Endothelial cell of umbilical vein (primary cell): ENCODE measurements around the gene ZMIZ2. TPM values are rescaled to one million over a fixed set of nuclear protein-coding genes. Genes with fewer than 3 reads are reported as not detected.

Source experiments
- BruUV-seq: library from RNA; stranded (reverse); fragments of 400-500 nt; replicated peaks from 2 replicates; lab custom pipeline; 2021; lab: Mats Ljungman, UMichigan
- CTCF ChIA-PET: fragments of 300-600, 350-600 bp; sonication (Branson Sonifier 250); formaldehyde crosslinking; loops from one replicate; lab custom pipeline; 2021; ENCODE audit warnings: antibody characterized with exemption, inconsistent platforms; lab: Charles Lee
- POLR2A ChIA-PET: fragments of 300-600, 350-600 bp; sonication (Branson Sonifier 250); formaldehyde crosslinking; loops from one replicate; lab custom pipeline; 2021; ENCODE audit warnings: antibody characterized with exemption, inconsistent platforms; lab: Charles Lee
- DNase-seq: peaks from one replicate; pipeline ENCODE4 v3.0.0-alpha.2; 2011; ENCODE audit warnings: low read depth, low spot score
- FAIRE-seq: peaks from 2 replicates; lab custom pipeline; 2011; peaks lifted over from hg19 to GRCh38; lab: Jason Lieb, UNC
- H2AFZ ChIP-seq: 2 replicates; pipeline ENCODE4 v1.6.0; 2012; ENCODE audit warnings: low read depth, low read length, control low read depth, inconsistent platforms
- H3K27ac ChIP-seq: 2 replicates; pipeline ENCODE4 v1.5.1; 2011; ENCODE audit warnings: low read depth, mild to moderate bottlenecking, control low read depth, low read length, moderate library complexity; ENCODE audit not compliant: insufficient read depth
- H3K27me3 ChIP-seq, 2 experiments: 2 replicates each; pipeline versions ENCODE4 v1.6.0 to v1.6.1; 2011; ENCODE audit warnings: low read length in 2 of 2, mixed read lengths in 1 of 2; ENCODE audit not compliant: control insufficient read depth in 2 of 2, insufficient read depth in 2 of 2
- H3K36me3 ChIP-seq, 2 experiments: 2 replicates in 1 of 2; 3 replicates in 1 of 2; pipeline ENCODE4 v1.5.1; 2011; ENCODE audit warnings: low read length in 2 of 2, mild to moderate bottlenecking in 1 of 2, moderate library complexity in 1 of 2; ENCODE audit not compliant: control insufficient read depth in 2 of 2, insufficient read depth in 2 of 2; ENCODE audit errors: extremely low read depth in 1 of 2
- H3K4me1 ChIP-seq: 3 replicates; pipeline ENCODE4 v1.5.1; 2011; ENCODE audit warnings: mild to moderate bottlenecking, low read length; ENCODE audit not compliant: control insufficient read depth, insufficient read depth; ENCODE audit errors: extremely low read depth
- H3K4me2 ChIP-seq: 2 replicates; pipeline ENCODE4 v1.6.1; 2011; ENCODE audit warnings: low read length, control low read depth, mixed read lengths; ENCODE audit not compliant: insufficient read depth
- H3K4me3 ChIP-seq, 3 experiments: fragments of 200-600 bp in 1 of 3; sonication (generic), shearing (Covaris generic) in 1 of 3; replicated peaks in 1 of 3; 2 replicates each; pipeline ENCODE4 v1.5.1; 2011 to 2016; ENCODE audit warnings: control low read depth in 3 of 3, low read length in 3 of 3, mild to moderate bottlenecking in 2 of 3, inconsistent platforms in 1 of 3, low read depth in 1 of 3, moderate library complexity in 1 of 3; ENCODE audit not compliant: insufficient read depth in 1 of 3
- H3K79me2 ChIP-seq: 2 replicates; pipeline ENCODE4 v1.6.0; 2012; ENCODE audit warnings: low read length, inconsistent platforms; ENCODE audit not compliant: control insufficient read depth, insufficient read depth
- H3K9ac ChIP-seq: replicated peaks from 2 replicates; pipeline ENCODE3; 2011; ENCODE audit warnings: low read length, control low read depth; ENCODE audit not compliant: insufficient read depth; ENCODE audit errors: extremely low read depth
- H3K9me1 ChIP-seq: replicated peaks from 3 replicates; pipeline ENCODE4 v1.6.0; 2011; ENCODE audit warnings: mild to moderate bottlenecking, low read length; ENCODE audit not compliant: control insufficient read depth, insufficient read depth; ENCODE audit errors: extremely low read depth
- H3K9me3 ChIP-seq: replicated peaks from 2 replicates; pipeline ENCODE4 v1.5.1; 2012; ENCODE audit warnings: low read length, inconsistent platforms; ENCODE audit not compliant: control insufficient read depth, insufficient read depth
- H4K20me1 ChIP-seq: replicated peaks from 2 replicates; pipeline ENCODE3; 2011; ENCODE audit warnings: mild to moderate bottlenecking, low read length; ENCODE audit not compliant: control insufficient read depth, insufficient read depth; ENCODE audit errors: extremely low read depth
- CTCF ChIP-seq, 2 donors: IDR thresholded peaks; 1 replicate in 1 of 2; 2 replicates in 1 of 2; pipeline ENCODE4 v1.5.1; 2011; ENCODE audit warnings: low read length in 2 of 2, mild to moderate bottlenecking in 2 of 2, moderate library complexity in 2 of 2, control low read depth in 1 of 2, inconsistent platforms in 1 of 2, low read depth in 1 of 2; ENCODE audit not compliant: insufficient read depth in 1 of 2; ENCODE audit errors: extremely low read depth in 1 of 2
- EZH2 ChIP-seq: IDR thresholded peaks from 2 replicates; pipeline ENCODE4 v1.6.1; 2012; ENCODE audit warnings: borderline replicate concordance, low read depth, mild to moderate bottlenecking, moderate library complexity, low read length, inconsistent platforms; ENCODE audit not compliant: severe bottlenecking
- FOS ChIP-seq: IDR thresholded peaks from 2 replicates; pipeline ENCODE4 v1.6.1; 2011; ENCODE audit warnings: mild to moderate bottlenecking, low read length, moderate library complexity, borderline replicate concordance; ENCODE audit not compliant: insufficient read depth
- GATA2 ChIP-seq: IDR thresholded peaks from 2 replicates; pipeline ENCODE4 v1.7.0; 2011; ENCODE audit warnings: low read depth, mild to moderate bottlenecking, moderate library complexity, mixed read lengths, low read length; ENCODE audit not compliant: insufficient read length, insufficient read depth
- JUN ChIP-seq: IDR thresholded peaks from 2 replicates; pipeline ENCODE4 v1.6.1; 2011; ENCODE audit warnings: borderline replicate concordance, low read depth; ENCODE audit not compliant: insufficient read length, insufficient read depth
- MYC ChIP-seq: IDR thresholded peaks from one replicate; pipeline ENCODE4 v1.6.1; 2011; ENCODE audit warnings: mild to moderate bottlenecking, low read depth, low read length
- POLR2A ChIP-seq: IDR thresholded peaks from 2 replicates; pipeline ENCODE4 v1.6.1; 2012; ENCODE audit warnings: low read depth, mild to moderate bottlenecking, control low read depth, low read length
- POLR2AphosphoS5 ChIP-seq: IDR thresholded peaks from 2 replicates; pipeline ENCODE4 v1.6.1; 2012; ENCODE audit warnings: low read depth, mild to moderate bottlenecking, control low read depth, low read length, moderate library complexity; ENCODE audit not compliant: insufficient read depth
- dilution Hi-C: fragments of 300-500 bp; cut with MboI; formaldehyde crosslinking; loops from one replicate; pipeline ENCODE4 v1.15.0; 2019; ENCODE audit warnings: low sequenced_read_pairs; ENCODE audit not compliant: extremely low pct_ligation_motif_present
- intact Hi-C: fragments of 100-400 bp; cut with micrococcal nuclease; formaldehyde crosslinking; loops from one replicate; pipeline ENCODE4 v1.10.0; 2022
- polyA plus RNA-seq, 4 experiments: library from polyadenylated mRNA; depleted of rRNA in 3 of 4; stranded (reverse) in 3 of 4; unstranded in 1 of 4; fragments of >200 nt; gene quantifications; 2 replicates each; pipeline versions ENCODE4 v1.2.1 to v1.2.3, GENCODE V29; 2011 to 2012; ENCODE audit warnings: missing spikeins in 1 of 4
- total RNA-seq: library from RNA; stranded (reverse); gene quantifications from 2 replicates; pipeline ENCODE4 v1.2.3, GENCODE V29; 2021
- TF ChIP-seq, protein P1 (sequence below): IDR thresholded peaks from 2 replicates; pipeline ENCODE4 v1.6.1; 2011; ENCODE audit not compliant: insufficient read depth, insufficient read length

Gene ZMIZ2
- total and polyA plus RNA-seq, 2 donors (not counting 3 experiments of a cell fraction or from before 2014, with no cell fraction given), result 30.6 to 87.5 TPM

DNA sequence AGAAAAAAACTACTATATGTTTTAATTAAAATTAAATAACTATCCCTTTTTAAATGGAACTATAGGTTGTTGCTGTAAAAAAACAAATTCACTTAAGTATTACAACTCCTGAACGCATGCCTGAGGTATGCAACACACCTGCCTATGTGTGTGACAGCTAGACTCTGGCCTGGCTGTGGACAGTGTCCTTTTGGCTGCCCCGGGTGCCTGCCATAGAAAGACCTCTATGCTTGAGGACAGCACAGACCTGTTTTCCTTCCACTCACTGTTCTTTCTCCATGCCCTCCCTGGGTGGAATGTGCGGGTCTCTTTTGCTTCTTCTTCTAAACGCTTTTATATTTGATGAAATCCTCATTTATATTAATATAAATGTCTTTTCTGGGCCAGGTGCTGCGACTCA lies 41.3 kb downstream of the ZMIZ2 start:
- Histone ChIP-seq H4K20me1 (no peaks in the 10 kb centered on the region), H3K27ac (no peak overlapping the region), H3K9me1 (no peaks in the 10 kb centered on the region), H2AFZ (no peak overlapping the region), H3K79me2 (no peaks in the 10 kb centered on the region), H3K9ac (no peak overlapping the region), H3K4me1 (no peaks in the 10 kb centered on the region), H3K9me3 (no peaks in the 10 kb centered on the region), H3K4me3 (no peak overlapping the region), H3K4me2 (no peak overlapping the region), H3K36me3 (no peaks in the 10 kb centered on the region), H3K27me3 (no peaks in the 10 kb centered on the region)
- POLR2A ChIA-PET, result no interaction called here
- BruUV-seq, result no TSS peak
- CTCF ChIA-PET, result interaction anchor here (1.1 kb wide), 1 partner anchor 48 kb away, joined by 3 read pairs; no protein-coding TSS in a partner anchor
- DNase-seq (no peak), FAIRE-seq (no peak)
- TF ChIP-seq, protein P1, sequence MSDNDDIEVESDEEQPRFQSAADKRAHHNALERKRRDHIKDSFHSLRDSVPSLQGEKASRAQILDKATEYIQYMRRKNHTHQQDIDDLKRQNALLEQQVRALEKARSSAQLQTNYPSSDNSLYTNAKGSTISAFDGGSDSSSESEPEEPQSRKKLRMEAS, result no peak
- dilution Hi-C loops (no loop called here), intact Hi-C loops (no loop called here)

GRCh38 chr7:44791278-44792219 lies 42.9 kb downstream of the ZMIZ2 start:
- dilution Hi-C loops, result no loop called here

More at GRCh38 chr7:44791278-44792219, 42.9 kb downstream of the ZMIZ2 start:
- intact Hi-C loops, result no loop called here
- H3K36me3 ChIP-seq, result no peaks in the 10 kb centered on the region
- H3K27ac ChIP-seq, result no peak overlapping the region
- H3K9me3 ChIP-seq, result no peaks in the 10 kb centered on the region
- no peak overlapping the region for H3K4me3 ChIP-seq
- DNase-seq, result no peak
- no peak overlapping the region for H3K9ac ChIP-seq
- no peak overlapping the region for H3K4me2 ChIP-seq
- ChIA-PET POLR2A (no interaction called here), CTCF (interaction anchor here (0.6 to 0.7 kb wide), 2 partner anchors 76 to 345 kb away, joined by 3 read pairs; no protein-coding TSS in a partner anchor)
- no peaks in the 10 kb centered on the region for H3K9me1 ChIP-seq
- H2AFZ ChIP-seq, result no peak overlapping the region
- FAIRE-seq, result no peak
- H3K79me2 ChIP-seq, result peaks cover 3% of the 10 kb centered on the region
- H4K20me1 ChIP-seq, result no peaks in the 10 kb centered on the region
- H3K4me1 ChIP-seq, result no peaks in the 10 kb centered on the region
- no TSS peak for BruUV-seq
- TF ChIP-seq FOS (no peak), POLR2AphosphoS5 (no peak), POLR2A (no peak), MYC (no peak), EZH2 (no peak), CTCF (IDR thresholded peaks at IDR 0.05; ENCODE audit: extremely low read depth in 1 of 2, insufficient read depth in 1 of 2, low read depth in 1 of 2, low read length in 2 of 2) (no peak), GATA2 (no peak), JUN (no peak)
- TF ChIP-seq, protein P1, result no peak
- H3K27me3 ChIP-seq, result no peaks in the 10 kb centered on the region
